Endometrium (tissue), 2 donors: Measurements from ENCODE around the gene BACE1.
"Not testable (repeated sequence)": the region's sequence is repeated elsewhere in the genome, so short reads cannot be mapped to it uniquely, and the experiment has no call there.

ENCODE experiments used
- FAIRE-seq: peaks from 2 replicates; lab custom pipeline; 2012; peaks lifted over from hg19 to GRCh38; lab: Jason Lieb, UNC
- donor health status: control.
- donor health status: control.

Gene BACE1

DNA sequence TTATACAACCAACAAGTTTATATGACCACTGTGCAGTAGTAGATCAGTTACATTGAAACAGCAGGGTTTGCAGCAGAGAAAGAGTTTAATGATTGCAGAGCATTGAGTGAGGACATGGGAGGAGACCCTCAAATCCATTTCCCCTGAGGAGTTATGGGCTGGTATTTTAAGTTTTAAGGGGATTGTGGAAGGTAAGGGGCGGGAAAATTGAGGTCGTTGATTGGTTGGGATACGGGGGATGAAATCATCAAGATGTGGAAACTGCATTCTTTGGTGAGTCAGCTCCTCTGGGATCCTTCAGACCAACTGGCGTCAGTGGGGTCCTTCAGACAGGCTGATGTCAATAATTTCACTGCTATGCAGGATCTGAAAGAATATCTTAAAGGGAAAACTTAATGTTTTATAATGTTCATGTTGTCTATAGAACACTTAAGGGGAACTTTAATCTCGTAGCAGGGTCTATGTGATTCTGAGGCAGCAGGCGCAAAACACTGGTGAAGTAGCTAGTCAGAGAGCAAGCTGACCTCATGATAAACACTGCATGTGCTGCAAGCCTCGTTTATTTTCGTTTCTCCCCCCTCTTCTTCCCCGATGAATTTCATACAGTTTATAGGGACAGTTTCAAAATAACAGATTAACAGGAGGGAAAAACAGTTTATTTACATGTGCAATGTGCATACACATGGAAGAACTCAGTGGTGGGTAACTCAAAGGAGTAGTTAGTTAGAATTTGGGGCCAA, 42.3 kb downstream of the BACE1 start:
- FAIRE-seq, result no peak

DNA sequence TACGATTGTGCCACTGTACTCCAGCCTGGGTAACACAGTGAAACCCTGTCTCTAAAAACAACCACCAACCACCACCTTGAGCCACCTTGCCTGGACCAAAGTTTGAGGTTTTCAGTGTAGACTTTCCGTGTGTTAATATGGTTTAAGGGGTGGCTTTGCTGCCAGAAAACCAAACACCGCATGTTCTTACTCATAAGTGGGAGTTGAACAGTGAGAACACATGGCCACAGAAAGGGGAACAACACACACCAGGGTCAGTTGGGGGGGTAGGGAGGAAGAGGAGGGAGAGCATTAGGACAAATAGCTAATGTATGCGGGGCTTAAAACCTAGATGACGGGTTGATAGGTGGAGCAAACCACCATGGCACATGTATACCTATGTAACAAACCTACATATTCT, 43.9 kb downstream of the BACE1 start:
- not testable (repeated sequence) for FAIRE-seq

- no peak for FAIRE-seq
These were observed 44.8 kb downstream of the BACE1 start for GRCh38 chr11:117271208-117271607.

DNA sequence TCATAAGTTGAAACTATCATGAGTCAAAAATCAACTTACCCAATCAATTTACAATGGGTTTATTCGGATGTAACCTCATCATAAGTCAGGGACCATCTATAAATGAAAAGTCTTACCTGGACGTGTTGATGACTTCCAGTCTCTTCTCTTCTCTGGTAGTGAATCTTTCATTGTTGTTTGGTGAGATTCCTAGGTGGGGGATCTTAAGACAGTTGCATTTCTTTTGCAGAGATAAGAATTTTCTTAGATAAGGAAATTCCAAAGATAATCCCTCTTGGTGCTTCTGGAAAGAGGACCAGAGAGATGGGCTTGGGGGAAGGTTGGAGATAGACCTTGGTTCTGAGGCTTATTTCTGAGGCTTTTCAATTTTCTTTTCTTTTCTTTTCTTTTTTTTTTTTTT, 46.2 kb downstream of the BACE1 start:
- no peak for FAIRE-seq

DNA sequence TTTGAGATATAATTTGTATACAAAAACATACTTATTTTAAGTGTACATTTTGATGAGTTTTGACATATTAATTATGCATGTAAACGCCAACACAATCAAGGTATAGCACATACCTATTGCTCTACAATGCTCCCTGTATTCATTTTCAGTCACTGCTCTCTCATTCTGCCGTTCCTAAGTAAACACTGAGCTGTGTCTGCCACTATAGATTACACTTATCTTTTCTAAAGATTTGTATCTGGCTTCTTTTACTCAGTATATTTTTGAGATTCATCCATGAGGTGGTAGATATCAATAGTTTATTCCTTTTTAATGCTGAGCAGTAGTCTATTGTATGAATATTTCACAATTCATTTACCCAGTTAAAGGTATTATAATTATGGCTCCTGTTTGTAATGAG, 50.3 kb downstream of the BACE1 start:
- FAIRE-seq, result no peak

DNA sequence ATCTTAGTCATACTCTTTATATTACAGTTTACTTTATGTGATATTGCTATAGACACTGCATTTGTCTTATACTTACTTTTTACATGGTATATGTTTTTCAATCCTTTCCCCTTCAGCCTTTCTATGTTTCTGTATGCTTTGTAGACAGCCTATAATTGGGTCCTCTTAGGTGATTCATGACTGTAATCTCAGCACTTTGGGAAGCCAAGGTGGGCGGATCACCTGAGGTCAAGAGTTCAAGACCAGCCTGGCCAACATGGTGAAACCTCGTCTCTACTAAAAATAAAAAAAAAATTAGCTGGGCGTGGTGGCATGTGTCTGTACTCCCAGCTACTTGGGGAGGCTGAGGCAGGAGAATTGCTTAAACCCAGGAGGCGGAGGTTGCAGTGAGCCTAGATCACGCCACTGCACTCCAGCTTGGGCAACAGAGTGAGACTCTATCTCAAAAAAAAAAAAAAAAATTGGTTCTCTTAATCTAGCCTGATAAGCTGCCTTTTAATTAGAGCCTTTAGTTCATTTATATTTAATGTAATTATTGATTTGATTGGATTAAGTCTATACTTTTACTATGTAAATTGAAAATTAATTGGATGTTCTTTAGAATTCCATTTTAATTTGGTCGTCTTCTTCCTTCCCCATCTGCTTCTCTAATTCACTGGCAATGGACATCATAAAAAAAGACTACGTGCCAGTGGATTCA, 51.3 kb downstream of the BACE1 start:
- not testable (repeated sequence) for FAIRE-seq

- no peak for FAIRE-seq
These were observed 56.6 kb downstream of the BACE1 start for GRCh38 chr11:117259417-117259816.

GRCh38 chr11:117258576-117258975, 57.5 kb downstream of the BACE1 start:
- FAIRE-seq, result no peak

GRCh38 chr11:117256573-117256972, 59.5 kb downstream of the BACE1 start:
- no peak for FAIRE-seq

DNA sequence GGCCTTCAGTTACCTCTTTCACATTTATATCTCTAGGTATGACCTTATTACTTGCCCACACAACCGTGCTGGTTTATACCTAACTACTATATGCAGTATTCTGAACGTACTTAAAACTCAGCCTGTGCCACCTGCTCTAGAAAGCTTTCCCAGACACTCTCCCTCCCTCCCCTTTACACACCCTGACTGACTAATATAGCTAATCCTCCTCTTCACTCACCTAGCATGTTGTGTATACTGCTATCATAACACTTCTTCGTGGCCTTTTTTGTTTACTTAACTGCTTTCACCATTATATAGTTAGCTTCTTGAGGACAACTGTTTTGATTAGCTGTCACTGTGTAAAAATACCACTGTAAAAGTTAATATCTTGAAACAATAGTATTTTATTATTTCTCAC, 60.1 kb downstream of the BACE1 start:
- no peak for FAIRE-seq

DNA sequence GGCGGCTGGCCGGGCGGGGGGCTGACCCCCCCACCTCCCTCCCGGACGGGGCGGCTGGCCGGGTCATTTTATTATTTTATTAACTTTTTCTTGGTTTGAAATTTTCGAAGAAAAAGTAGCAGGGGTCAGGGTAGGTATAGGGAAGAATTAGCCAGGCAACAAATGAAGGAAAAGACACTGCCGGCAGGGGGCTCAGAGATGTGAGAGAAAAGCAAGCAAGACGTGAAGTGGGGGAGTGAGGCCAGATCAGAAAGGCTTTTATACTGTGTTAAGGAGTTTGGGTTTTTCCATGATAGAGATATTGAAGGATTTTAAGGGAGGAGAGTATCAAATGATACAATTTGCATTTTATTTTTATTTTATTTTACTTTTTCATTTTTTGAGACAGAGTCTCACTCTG, 64.5 kb downstream of the BACE1 start:
- FAIRE-seq, result no peak

DNA sequence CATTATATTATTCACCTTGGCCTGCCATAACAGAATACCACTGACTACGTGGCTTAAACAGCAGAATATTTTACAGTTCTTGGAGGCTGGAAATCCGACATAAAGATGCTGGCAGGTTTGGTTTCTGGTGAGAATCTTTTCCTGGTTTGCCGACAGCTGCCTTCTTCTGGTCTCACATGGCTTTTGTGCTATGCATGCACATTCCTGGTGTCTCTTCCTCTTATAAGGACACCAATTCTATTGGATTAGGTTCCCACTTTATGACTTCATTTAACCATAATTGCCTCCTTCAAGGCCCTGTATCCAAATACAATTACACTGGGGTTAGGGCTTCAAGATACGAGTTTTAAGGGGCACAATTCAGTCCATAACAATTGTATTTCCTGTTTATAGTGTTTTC, 66.5 kb downstream of the BACE1 start:
- FAIRE-seq, result no peak

DNA sequence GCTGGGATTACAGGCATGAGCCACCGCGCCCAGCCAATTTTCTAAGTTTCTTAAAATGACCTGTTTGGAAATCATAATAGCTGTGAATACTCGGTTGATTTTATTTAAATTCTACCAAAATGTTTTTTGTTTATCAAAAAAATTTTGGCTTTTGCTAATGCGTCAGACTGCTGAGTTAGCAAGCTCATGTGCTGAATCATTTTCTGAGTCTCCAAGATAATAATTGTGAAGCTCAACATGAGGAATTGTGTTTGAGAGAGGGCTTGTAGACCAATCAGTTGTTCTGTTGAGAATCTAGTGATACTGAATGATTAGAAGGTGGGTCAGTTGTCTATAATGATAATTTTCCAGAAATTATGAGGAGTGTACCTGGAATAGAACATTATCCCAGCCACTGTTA, 67.7 kb downstream of the BACE1 start:
- no peak for FAIRE-seq

GRCh38 chr11:117239295-117239694, 76.8 kb downstream of the BACE1 start:
- no peak for FAIRE-seq

- FAIRE-seq, result no peak
These were observed 77.8 kb downstream of the BACE1 start for GRCh38 chr11:117238221-117238620.
